ENCODE results near the gene TLE1. TPM values are rescaled to one million over a fixed set of nuclear protein-coding genes. Genes with fewer than 3 reads are reported as not detected.

TLE1 gene
- total and polyA plus RNA-seq, 2 of the 4 experiments (the other 2 are of a cell fraction) = 36.0 to 51.0 TPM

GRCh38 chr9:81664638-81665222 is 24.6 kb downstream of the TLE1 start:
- Histone ChIP-seq H3K56ac (ENCODE audit: extremely low read depth, insufficient read depth, low read length) (no peak overlapping the region), H3K23ac (ENCODE audit: low read depth, low read length) (no peak overlapping the region), H3K27me3 (ENCODE audit: control insufficient read depth, insufficient read depth, low read length) (no peaks in the 10 kb centered on the region), H2BK5ac (ENCODE audit: low read depth, low read length, poor library complexity, severe bottlenecking) (no peak overlapping the region), H3K9me3 (ENCODE audit: control insufficient read depth, insufficient read depth, low read length) (no peaks in the 10 kb centered on the region), H2AK9ac (replicated peaks; ENCODE audit: low read depth, low read length, poor library complexity) (no peak overlapping the region), H4K91ac (ENCODE audit: insufficient read depth, low read depth, low read length) (no peak overlapping the region), H2BK20ac (ENCODE audit: low read depth, low read length) (no peak overlapping the region), H3K9me1 (ENCODE audit: insufficient read depth, low read length) (peaks cover 4% of the 10 kb centered on the region), H3K4ac (ENCODE audit: low read depth, low read length) (no peak overlapping the region), H3K27ac (ENCODE audit: insufficient read depth, low read length) (no peak overlapping the region), H4K8ac (ENCODE audit: low read depth in 2 of 2, low read length in 2 of 2) (0 out of 4 replicates have a peak overlapping the region, but pooled peaks of 1 of the 2 experiments have one; percentile 36), H3K36me3 (ENCODE audit: control insufficient read depth, insufficient read depth, low read length) (peaks cover 6% of the 10 kb centered on the region), H3K14ac (replicated peaks; ENCODE audit: low read depth, low read length) (no peak overlapping the region), H3K4me3 (ENCODE audit: insufficient read depth, low read depth, low read length) (no peak overlapping the region), H4K5ac (ENCODE audit: low read depth, low read length) (no peak overlapping the region), H3K18ac (ENCODE audit: low read depth, low read length) (0 out of 2 replicates have a peak overlapping the region, but pooled peaks have one; percentile 20), H2BK15ac (ENCODE audit: low read depth, low read length) (no peak overlapping the region), H3K9ac (ENCODE audit: low read depth, low read length) (no peak overlapping the region), H3K79me1 (ENCODE audit: low read depth in 1 of 2, low read length in 2 of 2) (peaks cover 46 to 91% of the 10 kb centered on the region in 2 experiments), H2BK120ac (ENCODE audit: low read depth, low read length) (no peak overlapping the region), H2AK5ac (ENCODE audit: low read depth, low read length) (no peak overlapping the region), H4K20me1 (ENCODE audit: insufficient read depth, low read length) (peaks cover 9% of the 10 kb centered on the region; the same call in 1 of the 2 replicates), H2AFZ (replicated peaks; ENCODE audit: low read length, poor library complexity) (no peak overlapping the region), H3K4me2 (ENCODE audit: low read depth, low read length) (no peak overlapping the region), H3K4me1 (ENCODE audit: control insufficient read depth, insufficient read depth, low read length) (peaks cover 13% of the 10 kb centered on the region)
- ChIA-PET CTCF (no interaction called here), POLR2A (ENCODE audit: unreplicated experiment) (no interaction called here)
- DNase-seq (no peak), ATAC-seq (ENCODE audit: low read depth) (peak; percentile 18; the same call in 1 of the 2 replicates)
- BruUV-seq (replicated peaks) = no TSS peak
- intact Hi-C loops (cut with micrococcal nuclease) (no loop called here), in situ Hi-C loops (cut with MboI; ENCODE audit: low sequenced_read_pairs) (no loop called here), dilution Hi-C loops (cut with HindIII; ENCODE audit: low sequenced_read_pairs, unreplicated experiment) (no loop called here)
- no peak for TF ChIP-seq MAFK (IDR thresholded peaks at IDR 0.05; ENCODE audit: low read depth, low read length)
- no peak for TF ChIP-seq FOS (IDR thresholded peaks at IDR 0.05; ENCODE audit: low read depth, low read length)
- TF ChIP-seq RCOR1 (IDR thresholded peaks at IDR 0.05; ENCODE audit: insufficient replicate concordance, low read length) = no peak
- TF ChIP-seq CEBPB (IDR thresholded peaks at IDR 0.05; ENCODE audit: low read depth, low read length) = no peak
- TF ChIP-seq POLR2A (IDR thresholded peaks at IDR 0.05; ENCODE audit: low read depth, low read length) = no peak
- TF ChIP-seq BHLHE40 (IDR thresholded peaks at IDR 0.05; ENCODE audit: low read depth, low read length) = no peak
- no peak for TF ChIP-seq RAD21 (IDR thresholded peaks at IDR 0.05; ENCODE audit: low read length)
- TF ChIP-seq SMC3 (IDR thresholded peaks at IDR 0.05; ENCODE audit: low read depth, low read length) = no peak
- no peak for TF ChIP-seq RFX5 (IDR thresholded peaks at IDR 0.05; ENCODE audit: low read depth, low read length)
- TF ChIP-seq NFE2L2 (IDR thresholded peaks at IDR 0.05; ENCODE audit: low read depth, low read length) = no peak
- TF ChIP-seq, protein P1, sequence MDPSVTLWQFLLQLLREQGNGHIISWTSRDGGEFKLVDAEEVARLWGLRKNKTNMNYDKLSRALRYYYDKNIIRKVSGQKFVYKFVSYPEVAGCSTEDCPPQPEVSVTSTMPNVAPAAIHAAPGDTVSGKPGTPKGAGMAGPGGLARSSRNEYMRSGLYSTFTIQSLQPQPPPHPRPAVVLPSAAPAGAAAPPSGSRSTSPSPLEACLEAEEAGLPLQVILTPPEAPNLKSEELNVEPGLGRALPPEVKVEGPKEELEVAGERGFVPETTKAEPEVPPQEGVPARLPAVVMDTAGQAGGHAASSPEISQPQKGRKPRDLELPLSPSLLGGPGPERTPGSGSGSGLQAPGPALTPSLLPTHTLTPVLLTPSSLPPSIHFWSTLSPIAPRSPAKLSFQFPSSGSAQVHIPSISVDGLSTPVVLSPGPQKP (IDR thresholded peaks at IDR 0.05; ENCODE audit: borderline replicate concordance, low read depth, low read length) = no peak
- WGBS, 2 experiments (ENCODE audit: extremely low coverage in 2 of 2, insufficient read length in 1 of 2) = 59% methylated on average over 4 of the region's 6 CpGs; no CpG with 5 or more reads in 1 of the 2 experiments

Data from IMR-90 (cell line).